ENCODE results near the gene ZC3H12A. TPM values are rescaled to one million over a fixed set of nuclear protein-coding genes. Genes with fewer than 3 reads are reported as not detected.
A peak's percentile ranks its signal among the peaks of the same experiment; 100 is the strongest.

The ZC3H12A gene
- total and polyA plus RNA-seq, 2 donors, result 7.9 to 11.7 TPM

DNA sequence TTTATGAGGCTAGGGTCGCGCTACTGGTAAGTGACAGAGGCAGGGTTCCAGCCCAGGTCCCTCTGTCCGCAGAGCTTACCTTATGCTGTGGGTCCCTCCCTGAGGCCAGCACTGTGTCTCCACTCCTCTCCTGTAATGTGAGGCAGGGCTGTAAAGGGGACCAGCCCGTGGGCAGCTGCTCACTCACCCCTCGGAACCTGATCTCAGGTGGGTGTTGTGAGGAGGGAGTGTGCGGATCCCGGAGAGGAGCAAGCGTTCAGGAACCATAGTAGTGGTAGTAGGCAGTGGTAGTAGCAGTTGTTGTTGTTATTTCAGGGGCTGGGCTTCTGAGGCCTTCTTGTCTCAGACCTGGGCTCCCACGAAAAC lies 1.7 kb downstream of the ZC3H12A start:
- H3K4me1 ChIP-seq (ENCODE audit: control insufficient read depth in 2 of 2, insufficient read depth in 2 of 2, low read length in 2 of 2), result peaks cover 43 to 79% of the 10 kb centered on the region in 2 donors
- peaks cover 17 to 30% of the 10 kb centered on the region in 2 donors for H3K36me3 ChIP-seq (ENCODE audit: control insufficient read depth in 2 of 2, insufficient read depth in 2 of 2, low read length in 1 of 2)
- no peaks in the 10 kb centered on the region for H3K9me3 ChIP-seq (ENCODE audit: control insufficient read depth in 2 of 2, insufficient read depth in 1 of 2, low read length in 1 of 2)
- peak overlapping the region; percentile 31 to 77 for H3K27ac ChIP-seq (ENCODE audit: low read depth in 1 of 2, low read length in 1 of 2)
- H3K27me3 ChIP-seq (ENCODE audit: control insufficient read depth in 2 of 2, insufficient read depth in 1 of 2, low read length in 1 of 2), result no peaks in the 10 kb centered on the region
- 81% methylated on average over 9 of the region's 9 CpGs for WGBS
- no peak for DNase-seq (ENCODE audit: low read depth in 6 of 9, low spot score in 9 of 9)
- peak overlapping the region; percentile 51 to 81 for H3K4me3 ChIP-seq (ENCODE audit: low read length in 2 of 2)

- Histone ChIP-seq H3K9me3 (ENCODE audit: control insufficient read depth in 2 of 2, insufficient read depth in 1 of 2, low read length in 1 of 2) (no peaks in the 10 kb centered on the region), H3K4me3 (ENCODE audit: low read length in 2 of 2) (peak overlapping the region; percentile 51 to 81), H3K36me3 (ENCODE audit: control insufficient read depth in 2 of 2, insufficient read depth in 2 of 2, low read length in 1 of 2) (peaks cover 23 to 35% of the 10 kb centered on the region in 2 donors), H3K4me1 (ENCODE audit: control insufficient read depth in 2 of 2, insufficient read depth in 2 of 2, low read length in 2 of 2) (peaks cover 43 to 77% of the 10 kb centered on the region in 2 donors), H3K27ac (ENCODE audit: low read depth in 1 of 2, low read length in 1 of 2) (peak overlapping the region; percentile 77 to 94), H3K27me3 (ENCODE audit: control insufficient read depth in 2 of 2, insufficient read depth in 1 of 2, low read length in 1 of 2) (no peaks in the 10 kb centered on the region)
- peak in 1 of 9 donors; percentile 12 for DNase-seq (ENCODE audit: low read depth in 6 of 9, low spot score in 9 of 9)
- WGBS, result 67% methylated on average over 5 of the region's 5 CpGs
Measured at GRCh38 chr1:37476460-37477197, 2.2 kb downstream of the ZC3H12A start.

DNA sequence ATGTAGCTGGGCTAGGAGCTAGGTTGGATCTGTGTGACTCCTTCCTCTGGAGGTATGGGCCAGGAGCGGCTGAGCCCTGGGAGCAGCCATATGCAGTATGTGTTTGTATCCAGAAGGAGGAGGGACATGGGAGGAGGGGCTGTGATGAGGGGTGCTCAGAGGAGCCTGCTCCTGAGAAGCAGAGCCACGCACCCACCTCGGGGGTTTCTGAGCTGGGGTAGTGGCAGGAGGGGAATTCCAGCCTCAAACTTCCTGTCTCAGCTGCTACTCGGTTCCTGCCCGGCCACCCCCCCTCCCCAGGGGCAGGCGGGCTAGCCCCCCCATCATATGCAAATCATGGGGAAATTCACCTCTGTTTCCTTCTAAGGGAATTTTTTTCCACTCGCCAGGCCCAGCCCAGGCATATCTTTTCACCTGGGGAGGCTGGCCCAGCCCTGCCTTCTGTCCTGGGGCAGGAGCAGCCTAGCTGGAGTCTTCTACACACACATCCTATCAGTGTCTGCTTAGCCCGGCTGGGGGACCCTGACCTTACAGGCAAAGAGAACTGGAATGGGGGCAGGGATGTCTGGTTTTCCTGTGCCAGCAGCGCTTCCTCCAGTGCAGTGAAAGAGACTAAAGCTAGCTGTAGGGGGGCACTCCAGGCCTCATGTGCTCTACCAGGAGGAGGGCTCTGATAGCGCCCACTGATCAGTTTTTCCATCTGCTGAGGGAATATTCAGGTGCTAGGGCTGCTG lies 3.0 kb downstream of the ZC3H12A start:
- 21% methylated on average over 10 of the region's 10 CpGs for WGBS
- Histone ChIP-seq H3K36me3 (ENCODE audit: control insufficient read depth in 2 of 2, insufficient read depth in 2 of 2, low read length in 1 of 2) (peaks cover 30 to 42% of the 10 kb centered on the region in 2 donors), H3K27me3 (ENCODE audit: control insufficient read depth in 2 of 2, insufficient read depth in 1 of 2, low read length in 1 of 2) (no peaks in the 10 kb centered on the region), H3K27ac (ENCODE audit: low read depth in 1 of 2, low read length in 1 of 2) (peak overlapping the region; percentile 77 to 94), H3K4me3 (ENCODE audit: low read length in 2 of 2) (peak overlapping the region; percentile 51 to 81), H3K4me1 (ENCODE audit: control insufficient read depth in 2 of 2, insufficient read depth in 2 of 2, low read length in 2 of 2) (peaks cover 43 to 71% of the 10 kb centered on the region in 2 donors), H3K9me3 (ENCODE audit: control insufficient read depth in 2 of 2, insufficient read depth in 1 of 2, low read length in 1 of 2) (no peaks in the 10 kb centered on the region)
- peak in 4 of 9 donors; percentile 48 to 73 (median 54) for DNase-seq (ENCODE audit: low read depth in 6 of 9, low spot score in 9 of 9)

GRCh38 chr1:37477946-37478345 lies 3.6 kb downstream of the ZC3H12A start:
- H3K9me3 ChIP-seq (ENCODE audit: control insufficient read depth in 2 of 2, insufficient read depth in 1 of 2, low read length in 1 of 2), result no peaks in the 10 kb centered on the region
- H3K27ac ChIP-seq (ENCODE audit: low read depth in 1 of 2, low read length in 1 of 2), result peak overlapping the region; percentile 77 to 94
- peaks cover 36 to 48% of the 10 kb centered on the region in 2 donors for H3K36me3 ChIP-seq (ENCODE audit: control insufficient read depth in 2 of 2, insufficient read depth in 2 of 2, low read length in 1 of 2)
- DNase-seq (ENCODE audit: low read depth in 6 of 9, low spot score in 9 of 9), result no peak
- 88% methylated on average over 5 of the region's 5 CpGs for WGBS
- H3K27me3 ChIP-seq (ENCODE audit: control insufficient read depth in 2 of 2, insufficient read depth in 1 of 2, low read length in 1 of 2), result no peaks in the 10 kb centered on the region
- H3K4me3 ChIP-seq (ENCODE audit: low read length in 2 of 2), result peak overlapping the region; percentile 51 to 81
- peaks cover 43 to 68% of the 10 kb centered on the region in 2 donors for H3K4me1 ChIP-seq (ENCODE audit: control insufficient read depth in 2 of 2, insufficient read depth in 2 of 2, low read length in 2 of 2)

DNA sequence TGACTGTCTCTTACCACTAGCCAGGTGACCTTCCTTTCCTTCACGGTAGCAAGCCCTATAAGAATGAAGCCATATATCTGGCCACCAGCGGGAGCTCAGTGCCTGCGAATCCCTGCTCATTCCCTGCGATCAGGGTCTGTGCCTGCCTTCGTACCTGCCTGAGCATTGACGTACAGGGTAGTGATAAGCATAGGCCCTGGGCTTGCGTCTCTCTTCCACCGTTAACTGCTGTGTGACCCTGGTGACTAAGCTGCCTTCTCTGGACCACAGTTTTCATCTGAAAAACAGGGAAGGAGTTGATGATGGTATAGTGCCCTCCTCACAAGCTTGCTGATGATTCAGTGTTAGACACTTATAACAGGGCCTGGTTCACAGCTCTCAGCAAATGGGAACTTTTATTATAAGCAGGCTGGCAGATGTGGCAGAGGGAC lies 4.1 kb downstream of the ZC3H12A start:
- no peaks in the 10 kb centered on the region for H3K9me3 ChIP-seq (ENCODE audit: control insufficient read depth in 2 of 2, insufficient read depth in 1 of 2, low read length in 1 of 2)
- 92% methylated on average over 8 of the region's 8 CpGs for WGBS
- no peak for DNase-seq (ENCODE audit: low read depth in 6 of 9, low spot score in 9 of 9)
- peaks cover 40 to 62% of the 10 kb centered on the region in 2 donors for H3K4me1 ChIP-seq (ENCODE audit: control insufficient read depth in 2 of 2, insufficient read depth in 2 of 2, low read length in 2 of 2)
- peak overlapping the region; percentile 8 to 44 for H3K4me3 ChIP-seq (ENCODE audit: low read length in 2 of 2)
- no peaks in the 10 kb centered on the region for H3K27me3 ChIP-seq (ENCODE audit: control insufficient read depth in 2 of 2, insufficient read depth in 1 of 2, low read length in 1 of 2)
- peaks cover 41 to 52% of the 10 kb centered on the region in 2 donors for H3K36me3 ChIP-seq (ENCODE audit: control insufficient read depth in 2 of 2, insufficient read depth in 2 of 2, low read length in 1 of 2)
- H3K27ac ChIP-seq (ENCODE audit: low read depth in 1 of 2, low read length in 1 of 2), result peak overlapping the region; percentile 77 to 94

- H3K4me1 ChIP-seq (ENCODE audit: control insufficient read depth in 2 of 2, insufficient read depth in 2 of 2, low read length in 2 of 2), result peaks cover 39 to 58% of the 10 kb centered on the region in 2 donors
- peak in 1 of 9 donors; percentile 56 for DNase-seq (ENCODE audit: low read depth in 6 of 9, low spot score in 9 of 9)
- H3K9me3 ChIP-seq (ENCODE audit: control insufficient read depth in 2 of 2, insufficient read depth in 1 of 2, low read length in 1 of 2), result no peaks in the 10 kb centered on the region
- no peaks in the 10 kb centered on the region for H3K27me3 ChIP-seq (ENCODE audit: control insufficient read depth in 2 of 2, insufficient read depth in 1 of 2, low read length in 1 of 2)
- H3K36me3 ChIP-seq (ENCODE audit: control insufficient read depth in 2 of 2, insufficient read depth in 2 of 2, low read length in 1 of 2), result peaks cover 44 to 56% of the 10 kb centered on the region in 2 donors
- peak overlapping the region; percentile 76 to 94 for H3K27ac ChIP-seq (ENCODE audit: low read depth in 1 of 2, low read length in 1 of 2)
- WGBS, result 6% methylated on average over 3 of the region's 3 CpGs
- H3K4me3 ChIP-seq (ENCODE audit: low read length in 2 of 2), result peak overlapping the region; percentile 8 to 44
Measured at GRCh38 chr1:37478890-37479254, 4.5 kb downstream of the ZC3H12A start.

- no peaks in the 10 kb centered on the region for H3K9me3 ChIP-seq (ENCODE audit: control insufficient read depth in 2 of 2, insufficient read depth in 1 of 2, low read length in 1 of 2)
- peaks cover 39 to 56% of the 10 kb centered on the region in 2 donors for H3K4me1 ChIP-seq (ENCODE audit: control insufficient read depth in 2 of 2, insufficient read depth in 2 of 2, low read length in 2 of 2)
- H3K36me3 ChIP-seq (ENCODE audit: control insufficient read depth in 2 of 2, insufficient read depth in 2 of 2, low read length in 1 of 2), result peaks cover 50 to 62% of the 10 kb centered on the region in 2 donors
- no peaks in the 10 kb centered on the region for H3K27me3 ChIP-seq (ENCODE audit: control insufficient read depth in 2 of 2, insufficient read depth in 1 of 2, low read length in 1 of 2)
- peak overlapping the region; percentile 76 to 94 for H3K27ac ChIP-seq (ENCODE audit: low read depth in 1 of 2, low read length in 1 of 2)
- H3K4me3 ChIP-seq (ENCODE audit: low read length in 2 of 2), result peak overlapping the region; percentile 8 to 44
- peak in 6 of 9 donors; percentile 42 to 84 (median 68) for DNase-seq (ENCODE audit: low read depth in 6 of 9, low spot score in 9 of 9)
- 10% methylated on average over 22 of the region's 22 CpGs for WGBS
Measured at GRCh38 chr1:37479255-37480124, 5.1 kb downstream of the ZC3H12A start.

DNA sequence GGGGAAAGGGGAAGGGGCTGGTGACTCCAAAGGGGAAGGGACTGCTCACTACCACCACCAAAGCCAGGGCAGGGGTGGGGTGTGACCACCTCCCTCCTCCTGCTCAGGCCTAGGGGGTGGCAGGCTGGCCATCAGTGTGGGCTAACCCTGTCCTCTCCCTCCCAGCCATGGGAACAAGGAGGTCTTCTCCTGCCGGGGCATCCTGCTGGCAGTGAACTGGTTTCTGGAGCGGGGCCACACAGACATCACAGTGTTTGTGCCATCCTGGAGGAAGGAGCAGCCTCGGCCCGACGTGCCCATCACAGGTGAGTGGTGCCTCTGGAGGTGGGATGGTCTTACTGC lies 5.7 kb downstream of the ZC3H12A start:
- peak overlapping the region; percentile 57 to 76 for H3K27ac ChIP-seq (ENCODE audit: low read depth in 1 of 2, low read length in 1 of 2)
- DNase-seq (ENCODE audit: low read depth in 6 of 9, low spot score in 9 of 9), result no peak

More for the DNA sequence above, 5.7 kb downstream of the ZC3H12A start:
- H3K27me3 ChIP-seq (ENCODE audit: control insufficient read depth in 2 of 2, insufficient read depth in 1 of 2, low read length in 1 of 2), result no peaks in the 10 kb centered on the region
- no peaks in the 10 kb centered on the region for H3K9me3 ChIP-seq (ENCODE audit: control insufficient read depth in 2 of 2, insufficient read depth in 1 of 2, low read length in 1 of 2)
- H3K4me3 ChIP-seq (ENCODE audit: low read length in 2 of 2), result peak overlapping the region in 1 of 2 donors; percentile 8
- peaks cover 37 to 53% of the 10 kb centered on the region in 2 donors for H3K4me1 ChIP-seq (ENCODE audit: control insufficient read depth in 2 of 2, insufficient read depth in 2 of 2, low read length in 2 of 2)
- H3K36me3 ChIP-seq (ENCODE audit: control insufficient read depth in 2 of 2, insufficient read depth in 2 of 2, low read length in 1 of 2), result peaks cover 55 to 64% of the 10 kb centered on the region in 2 donors
- 98% methylated on average over 5 of the region's 5 CpGs for WGBS
